ENCODE results near the gene AKAP13.

The AKAP13 gene

GRCh38 chr15:85563328-85563727 is 182.9 kb downstream of the AKAP13 start:
- DNase-seq (ENCODE audit: low spot score in 2 of 2): no peak
- H3K36me3 Mint-ChIP-seq: peaks cover 13% of the 10 kb centered on the region
- H3K9me3 Mint-ChIP-seq: no peaks in the 10 kb centered on the region
- no peak overlapping the region for H3K4me3 Mint-ChIP-seq
- no peak overlapping the region for H3K27ac Mint-ChIP-seq
- peaks cover 27% of the 10 kb centered on the region for H3K4me1 Mint-ChIP-seq
- ATAC-seq: no peak

- DNase-seq (ENCODE audit: low spot score in 2 of 2): no peak
- ATAC-seq: no peak
- Mint-ChIP-seq H3K4me3 (no peak overlapping the region), H3K36me3 (peaks cover 13% of the 10 kb centered on the region), H3K9me3 (no peaks in the 10 kb centered on the region), H3K27ac (no peak overlapping the region), H3K4me1 (peaks cover 26% of the 10 kb centered on the region)
These were observed 183.3 kb downstream of the AKAP13 start for GRCh38 chr15:85563731-85564130.

GRCh38 chr15:85564686-85565085 is 184.3 kb downstream of the AKAP13 start:
- no peaks in the 10 kb centered on the region for H3K9me3 Mint-ChIP-seq
- H3K27ac Mint-ChIP-seq: no peak overlapping the region
- no peak overlapping the region for H3K4me3 Mint-ChIP-seq
- DNase-seq (ENCODE audit: low spot score in 2 of 2) (no peak), ATAC-seq (no peak)
- peaks cover 13% of the 10 kb centered on the region for H3K36me3 Mint-ChIP-seq
- peaks cover 26% of the 10 kb centered on the region for H3K4me1 Mint-ChIP-seq

- Mint-ChIP-seq H3K36me3 (no peaks in the 10 kb centered on the region), H3K9me3 (no peaks in the 10 kb centered on the region), H3K27ac (no peak overlapping the region), H3K4me3 (no peak overlapping the region), H3K4me1 (peaks cover 43% of the 10 kb centered on the region)
- ATAC-seq (no peak), DNase-seq (ENCODE audit: low spot score in 2 of 2) (no peak)
These were observed 187.9 kb downstream of the AKAP13 start for GRCh38 chr15:85568261-85568808.

- DNase-seq (ENCODE audit: low spot score in 2 of 2) (no peak), ATAC-seq (no peak)
- Mint-ChIP-seq H3K36me3 (peaks cover 6% of the 10 kb centered on the region), H3K4me1 (peaks cover 36% of the 10 kb centered on the region), H3K4me3 (no peak overlapping the region), H3K9me3 (no peaks in the 10 kb centered on the region), H3K27ac (no peak overlapping the region)
These were observed 189.9 kb downstream of the AKAP13 start for GRCh38 chr15:85570336-85570735.

- DNase-seq (ENCODE audit: low spot score in 2 of 2) (no peak), ATAC-seq (no peak)
- Mint-ChIP-seq H3K36me3 (peaks cover 17% of the 10 kb centered on the region), H3K4me3 (no peak overlapping the region), H3K4me1 (peaks cover 36% of the 10 kb centered on the region), H3K27ac (no peak overlapping the region), H3K9me3 (no peaks in the 10 kb centered on the region)
These were observed 191.4 kb downstream of the AKAP13 start for GRCh38 chr15:85571780-85572179.

- Mint-ChIP-seq H3K9me3 (no peaks in the 10 kb centered on the region), H3K27ac (no peak overlapping the region), H3K4me1 (peaks cover 37% of the 10 kb centered on the region), H3K36me3 (peaks cover 49% of the 10 kb centered on the region), H3K4me3 (no peak overlapping the region)
- ATAC-seq (no peak), DNase-seq (ENCODE audit: low spot score in 2 of 2) (no peak)
These were observed 196.0 kb downstream of the AKAP13 start for GRCh38 chr15:85576392-85576791.

GRCh38 chr15:85578941-85579701 is 198.7 kb downstream of the AKAP13 start:
- Mint-ChIP-seq H3K9me3 (no peaks in the 10 kb centered on the region), H3K4me1 (peaks cover 53% of the 10 kb centered on the region), H3K27ac (peak overlapping the region; percentile 9), H3K36me3 (peaks cover 74% of the 10 kb centered on the region), H3K4me3 (no peak overlapping the region)
- DNase-seq (ENCODE audit: low spot score in 2 of 2): no peak
- no peak for ATAC-seq

- Mint-ChIP-seq H3K9me3 (no peaks in the 10 kb centered on the region), H3K4me1 (peaks cover 62% of the 10 kb centered on the region), H3K4me3 (peak overlapping the region; percentile 86), H3K36me3 (peaks cover 74% of the 10 kb centered on the region), H3K27ac (peak overlapping the region; percentile 98)
- DNase-seq (ENCODE audit: low spot score in 2 of 2): no peak
- ATAC-seq: no peak
These were observed 199.7 kb downstream of the AKAP13 start for GRCh38 chr15:85579957-85580694.

GRCh38 chr15:85580879-85581278 is 200.5 kb downstream of the AKAP13 start:
- H3K4me1 Mint-ChIP-seq: peaks cover 70% of the 10 kb centered on the region
- DNase-seq (ENCODE audit: low spot score in 2 of 2) (peak; percentile 31 to 72), ATAC-seq (peak; percentile 81)
- peak overlapping the region; percentile 98 for H3K27ac Mint-ChIP-seq
- no peaks in the 10 kb centered on the region for H3K9me3 Mint-ChIP-seq
- peak overlapping the region; percentile 86 for H3K4me3 Mint-ChIP-seq
- peaks cover 76% of the 10 kb centered on the region for H3K36me3 Mint-ChIP-seq

GRCh38 chr15:85581495-85581894 is 201.1 kb downstream of the AKAP13 start:
- peaks cover 74% of the 10 kb centered on the region for H3K4me1 Mint-ChIP-seq
- no peaks in the 10 kb centered on the region for H3K9me3 Mint-ChIP-seq
- peak; percentile 14 to 59 for DNase-seq (ENCODE audit: low spot score in 2 of 2)
- peaks cover 78% of the 10 kb centered on the region for H3K36me3 Mint-ChIP-seq
- peak; percentile 44 for ATAC-seq
- peak overlapping the region; percentile 98 for H3K27ac Mint-ChIP-seq
- peak overlapping the region; percentile 86 for H3K4me3 Mint-ChIP-seq

GRCh38 chr15:85582131-85583079 is 202.0 kb downstream of the AKAP13 start:
- peak overlapping the region; percentile 98 for H3K27ac Mint-ChIP-seq
- ATAC-seq (peak; percentile 77), DNase-seq (ENCODE audit: low spot score in 2 of 2) (peak; percentile 31 to 77)
- peaks cover 74% of the 10 kb centered on the region for H3K4me1 Mint-ChIP-seq
- H3K36me3 Mint-ChIP-seq: peaks cover 79% of the 10 kb centered on the region
- H3K9me3 Mint-ChIP-seq: no peaks in the 10 kb centered on the region
- H3K4me3 Mint-ChIP-seq: peak overlapping the region; percentile 86

- no peak for ATAC-seq
- Mint-ChIP-seq H3K4me3 (peak overlapping the region; percentile 86), H3K4me1 (peaks cover 80% of the 10 kb centered on the region), H3K36me3 (peaks cover 90% of the 10 kb centered on the region), H3K27ac (peak overlapping the region; percentile 98), H3K9me3 (no peaks in the 10 kb centered on the region)
- no peak for DNase-seq (ENCODE audit: low spot score in 2 of 2)
These were observed 203.0 kb downstream of the AKAP13 start for GRCh38 chr15:85583442-85583841.

GRCh38 chr15:85583923-85584390 is 203.6 kb downstream of the AKAP13 start:
- Mint-ChIP-seq H3K9me3 (no peaks in the 10 kb centered on the region), H3K4me3 (peak overlapping the region; percentile 86), H3K4me1 (peaks cover 81% of the 10 kb centered on the region), H3K36me3 (peaks cover 91% of the 10 kb centered on the region), H3K27ac (peak overlapping the region; percentile 98)
- ATAC-seq (peak; percentile 48), DNase-seq (ENCODE audit: low spot score in 2 of 2) (peak in 1 of 2 donors; percentile 58)

GRCh38 chr15:85584872-85585271 is 204.5 kb downstream of the AKAP13 start:
- DNase-seq (ENCODE audit: low spot score in 2 of 2): no peak
- no peak overlapping the region for H3K27ac Mint-ChIP-seq
- ATAC-seq: no peak
- H3K36me3 Mint-ChIP-seq: peaks cover 92% of the 10 kb centered on the region
- H3K4me3 Mint-ChIP-seq: peak overlapping the region; percentile 86
- H3K9me3 Mint-ChIP-seq: no peaks in the 10 kb centered on the region
- H3K4me1 Mint-ChIP-seq: peaks cover 77% of the 10 kb centered on the region

Measured in stimulated activated effector memory CD8-positive, alpha-beta T cell treated with anti-CD3 and anti-CD28 coated beads, Interleukin-12 subunit alpha, Interleukin-12 subunit beta, amount 100 ng/mL, for 72 hours (primary cell).